ENCODE results near the gene RBM17. TPM values are rescaled to one million over a fixed set of nuclear protein-coding genes. Genes with fewer than 3 reads are reported as not detected.

RBM17 gene
- total RNA-seq, 2 donors from 2014 or later, result 40.5 to 59.2 TPM

- DNase-seq (ENCODE audit: low spot score), result no peak
- intact Hi-C loops (cut with DNase I), result no loop called here
- no peak for TF ChIP-seq POLR2AphosphoS5 (IDR thresholded peaks at IDR 0.05)
- no peak for TF ChIP-seq POLR2A (IDR thresholded peaks at IDR 0.05)
- TF ChIP-seq CTCF (IDR thresholded peaks at IDR 0.05), result no peak
- Histone ChIP-seq H3K27me3 (replicated peaks; ENCODE audit: insufficient read depth) (no peaks in the 10 kb centered on the region), H3K9me3 (no peaks in the 10 kb centered on the region), H3K4me1 (replicated peaks) (no peaks in the 10 kb centered on the region), H3K36me3 (no peaks in the 10 kb centered on the region), H3K27ac (no peak overlapping the region), H3K4me3 (no peak overlapping the region)
- WGBS, result 72% methylated on average over 4 of the region's 4 CpGs
Observed at GRCh38 chr10:6065835-6066234, 23.0 kb upstream of the RBM17 start.

- H3K27ac ChIP-seq, result no peak overlapping the region
- H3K4me3 ChIP-seq, result no peak overlapping the region
- H3K4me1 ChIP-seq (replicated peaks), result no peaks in the 10 kb centered on the region
- H3K36me3 ChIP-seq, result no peaks in the 10 kb centered on the region
- intact Hi-C loops (cut with DNase I), result no loop called here
- no peak for TF ChIP-seq POLR2AphosphoS5 (IDR thresholded peaks at IDR 0.05)
- no peak for TF ChIP-seq POLR2A (IDR thresholded peaks at IDR 0.05)
- TF ChIP-seq CTCF (IDR thresholded peaks at IDR 0.05), result no peak
- H3K27me3 ChIP-seq (replicated peaks; ENCODE audit: insufficient read depth), result no peaks in the 10 kb centered on the region
- H3K9me3 ChIP-seq, result no peaks in the 10 kb centered on the region
- no peak for DNase-seq (ENCODE audit: low spot score)
- WGBS, result 79% methylated on average over 4 of the region's 4 CpGs
Observed at GRCh38 chr10:6067457-6067856, 21.4 kb upstream of the RBM17 start.

- H3K4me1 ChIP-seq (replicated peaks), result no peaks in the 10 kb centered on the region
- no peak overlapping the region for H3K4me3 ChIP-seq
- no peak for DNase-seq (ENCODE audit: low spot score)
- H3K27ac ChIP-seq, result no peak overlapping the region
- no peaks in the 10 kb centered on the region for H3K9me3 ChIP-seq
- intact Hi-C loops (cut with DNase I), result no loop called here
- H3K27me3 ChIP-seq (replicated peaks; ENCODE audit: insufficient read depth), result no peaks in the 10 kb centered on the region
- no peaks in the 10 kb centered on the region for H3K36me3 ChIP-seq
- whole genome bisulfite sequencing, result 81% methylated on average over 6 of the region's 6 CpGs
- no peak for TF ChIP-seq POLR2A (IDR thresholded peaks at IDR 0.05)
- no peak for TF ChIP-seq POLR2AphosphoS5 (IDR thresholded peaks at IDR 0.05)
- TF ChIP-seq CTCF (IDR thresholded peaks at IDR 0.05), result no peak
Observed at GRCh38 chr10:6068006-6068405, 20.8 kb upstream of the RBM17 start.

GRCh38 chr10:6068422-6068821 is 20.4 kb upstream of the RBM17 start:
- intact Hi-C loops (cut with DNase I), result no loop called here
- Histone ChIP-seq H3K4me3 (no peak overlapping the region), H3K4me1 (replicated peaks) (no peaks in the 10 kb centered on the region), H3K36me3 (no peaks in the 10 kb centered on the region), H3K27ac (no peak overlapping the region), H3K9me3 (no peaks in the 10 kb centered on the region), H3K27me3 (replicated peaks; ENCODE audit: insufficient read depth) (no peaks in the 10 kb centered on the region)
- no peak for TF ChIP-seq CTCF (IDR thresholded peaks at IDR 0.05)
- no peak for TF ChIP-seq POLR2AphosphoS5 (IDR thresholded peaks at IDR 0.05)
- no peak for TF ChIP-seq POLR2A (IDR thresholded peaks at IDR 0.05)
- 63% methylated on average over 8 of the region's 8 CpGs for WGBS
- no peak for DNase-seq (ENCODE audit: low spot score)

GRCh38 chr10:6069081-6069931 is 19.5 kb upstream of the RBM17 start:
- Histone ChIP-seq H3K9me3 (no peaks in the 10 kb centered on the region), H3K4me3 (no peak overlapping the region), H3K36me3 (no peaks in the 10 kb centered on the region), H3K27ac (no peak overlapping the region), H3K4me1 (replicated peaks) (no peaks in the 10 kb centered on the region), H3K27me3 (replicated peaks; ENCODE audit: insufficient read depth) (no peaks in the 10 kb centered on the region)
- no peak for TF ChIP-seq CTCF (IDR thresholded peaks at IDR 0.05)
- TF ChIP-seq POLR2A (IDR thresholded peaks at IDR 0.05), result no peak
- TF ChIP-seq POLR2AphosphoS5 (IDR thresholded peaks at IDR 0.05), result no peak
- intact Hi-C loops (cut with DNase I), result no loop called here
- WGBS, result 80% methylated on average over 11 of the region's 11 CpGs
- no peak for DNase-seq (ENCODE audit: low spot score)
